Measurements from ENCODE around the gene CDCP2.

The CDCP2 gene

DNA sequence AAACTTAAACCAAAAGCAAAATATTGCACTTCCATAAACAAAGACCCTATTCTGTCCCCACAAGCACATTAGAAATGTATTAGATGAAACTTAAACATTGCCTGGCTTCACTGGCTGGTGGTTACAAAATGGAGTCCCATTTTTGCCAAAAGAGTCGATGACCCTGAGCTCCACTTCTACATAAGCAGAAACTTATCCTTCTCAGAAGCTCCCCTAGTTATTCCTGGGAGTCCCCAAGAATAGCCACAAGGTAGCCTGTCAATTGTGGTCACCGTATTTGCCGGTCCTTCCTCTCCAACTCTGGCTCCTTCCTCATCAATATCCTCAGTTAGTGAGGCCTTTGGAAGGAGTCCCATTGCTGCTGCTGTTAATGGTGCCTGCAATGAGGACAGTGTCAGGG lies 37.3 kb downstream of the CDCP2 start:
- TF ChIP-seq, protein P1, sequence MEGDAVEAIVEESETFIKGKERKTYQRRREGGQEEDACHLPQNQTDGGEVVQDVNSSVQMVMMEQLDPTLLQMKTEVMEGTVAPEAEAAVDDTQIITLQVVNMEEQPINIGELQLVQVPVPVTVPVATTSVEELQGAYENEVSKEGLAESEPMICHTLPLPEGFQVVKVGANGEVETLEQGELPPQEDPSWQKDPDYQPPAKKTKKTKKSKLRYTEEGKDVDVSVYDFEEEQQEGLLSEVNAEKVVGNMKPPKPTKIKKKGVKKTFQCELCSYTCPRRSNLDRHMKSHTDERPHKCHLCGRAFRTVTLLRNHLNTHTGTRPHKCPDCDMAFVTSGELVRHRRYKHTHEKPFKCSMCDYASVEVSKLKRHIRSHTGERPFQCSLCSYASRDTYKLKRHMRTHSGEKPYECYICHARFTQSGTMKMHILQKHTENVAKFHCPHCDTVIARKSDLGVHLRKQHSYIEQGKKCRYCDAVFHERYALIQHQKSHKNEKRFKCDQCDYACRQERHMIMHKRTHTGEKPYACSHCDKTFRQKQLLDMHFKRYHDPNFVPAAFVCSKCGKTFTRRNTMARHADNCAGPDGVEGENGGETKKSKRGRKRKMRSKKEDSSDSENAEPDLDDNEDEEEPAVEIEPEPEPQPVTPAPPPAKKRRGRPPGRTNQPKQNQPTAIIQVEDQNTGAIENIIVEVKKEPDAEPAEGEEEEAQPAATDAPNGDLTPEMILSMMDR (IDR thresholded peaks at IDR 0.05; ENCODE audit: low read depth, low read length), result no peak
- in situ Hi-C loops (cut with HindIII; ENCODE audit: low sequenced_read_pairs), result no loop called here
- DNase-seq (ENCODE audit: low read depth, low spot score), result no peak
- no peak overlapping the region for H3K4me3 ChIP-seq (ENCODE audit: low read depth, low read length)

DNA sequence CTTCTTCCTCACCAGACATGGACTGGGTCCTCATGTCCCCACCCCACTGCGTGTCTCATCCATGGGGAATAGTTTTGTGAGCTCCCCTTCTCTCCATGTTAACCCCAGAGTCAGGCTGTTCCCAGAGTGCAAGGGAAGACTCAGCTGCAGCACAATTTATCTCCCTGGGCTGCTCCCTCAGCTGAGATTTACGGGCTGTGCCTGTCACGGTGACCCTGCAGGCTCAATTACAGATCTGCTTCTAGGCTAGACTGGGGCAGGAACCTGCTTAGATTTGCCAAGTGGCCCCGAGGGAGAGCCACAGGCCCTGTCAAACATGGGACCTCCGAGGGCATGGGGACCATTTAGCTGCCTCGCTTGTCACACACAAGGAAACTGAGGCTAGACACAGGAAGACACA lies 37.8 kb downstream of the CDCP2 start:
- no peak for DNase-seq (ENCODE audit: low read depth, low spot score)
- TF ChIP-seq, protein P1 (IDR thresholded peaks at IDR 0.05; ENCODE audit: low read depth, low read length), result no peak
- no peak overlapping the region for H3K4me3 ChIP-seq (ENCODE audit: low read depth, low read length)
- in situ Hi-C loops (cut with HindIII; ENCODE audit: low sequenced_read_pairs), result no loop called here

DNA sequence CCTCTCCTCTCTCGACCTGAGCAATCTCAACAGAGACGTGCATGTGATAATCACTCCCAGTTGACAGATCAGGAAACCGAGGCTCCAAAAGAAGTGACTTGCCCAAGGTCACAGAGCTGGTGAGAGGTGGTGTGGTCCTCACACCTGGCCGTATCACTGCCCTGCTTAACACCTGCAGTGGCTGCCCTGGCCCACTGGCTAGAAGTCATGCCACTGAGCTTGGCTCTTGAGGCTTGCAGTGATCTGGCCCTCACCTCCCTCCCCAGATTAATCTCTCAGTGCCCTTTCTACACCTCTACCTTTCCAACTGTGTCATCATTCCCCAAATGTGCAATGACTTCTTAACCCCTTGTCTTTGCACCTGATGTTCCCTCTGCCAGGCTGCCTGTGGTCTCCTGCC lies 38.8 kb downstream of the CDCP2 start:
- no peak overlapping the region for H3K4me3 ChIP-seq (ENCODE audit: low read depth, low read length)
- TF ChIP-seq, protein P1 (IDR thresholded peaks at IDR 0.05; ENCODE audit: low read depth, low read length), result no peak
- in situ Hi-C loops (cut with HindIII; ENCODE audit: low sequenced_read_pairs), result no loop called here
- no peak for DNase-seq (ENCODE audit: low read depth, low spot score)

DNA sequence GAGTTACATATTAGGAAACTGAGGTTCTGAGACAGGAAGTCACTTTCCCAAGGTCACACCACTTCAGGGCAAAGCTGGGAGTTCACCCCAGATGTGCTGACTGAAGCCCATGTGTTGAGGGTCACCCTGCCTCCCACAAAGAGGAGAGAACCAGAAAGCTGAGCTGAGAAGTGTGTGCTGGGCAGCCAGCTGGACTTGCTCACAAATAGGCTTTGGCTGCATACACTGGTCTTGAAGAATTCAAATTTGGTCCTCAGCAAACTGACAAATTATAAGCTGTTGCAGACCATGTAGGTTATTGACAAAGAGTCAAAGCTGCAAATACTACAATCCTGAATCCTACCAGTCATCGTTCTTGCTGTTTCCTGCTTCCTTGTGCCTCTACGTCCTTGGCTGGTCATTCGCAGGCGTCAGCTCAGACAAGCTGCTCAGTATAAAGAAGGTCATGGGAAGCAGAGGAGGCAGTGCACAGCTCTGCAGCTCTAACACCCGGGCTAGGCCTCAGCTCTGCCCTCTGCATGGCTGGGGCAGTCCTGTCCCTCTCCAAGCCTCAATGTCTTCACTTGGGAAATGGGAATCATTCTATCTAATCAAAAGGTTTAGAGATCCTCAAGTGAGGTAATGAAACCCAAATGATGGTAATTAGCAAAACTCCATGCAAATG lies 40.0 kb downstream of the CDCP2 start:
- DNase-seq (ENCODE audit: low read depth, low spot score), result no peak
- TF ChIP-seq, protein P1 (IDR thresholded peaks at IDR 0.05; ENCODE audit: low read depth, low read length), result no peak
- in situ Hi-C loops (cut with HindIII; ENCODE audit: low sequenced_read_pairs), result no loop called here
- H3K4me3 ChIP-seq (ENCODE audit: low read depth, low read length), result no peak overlapping the region

DNA sequence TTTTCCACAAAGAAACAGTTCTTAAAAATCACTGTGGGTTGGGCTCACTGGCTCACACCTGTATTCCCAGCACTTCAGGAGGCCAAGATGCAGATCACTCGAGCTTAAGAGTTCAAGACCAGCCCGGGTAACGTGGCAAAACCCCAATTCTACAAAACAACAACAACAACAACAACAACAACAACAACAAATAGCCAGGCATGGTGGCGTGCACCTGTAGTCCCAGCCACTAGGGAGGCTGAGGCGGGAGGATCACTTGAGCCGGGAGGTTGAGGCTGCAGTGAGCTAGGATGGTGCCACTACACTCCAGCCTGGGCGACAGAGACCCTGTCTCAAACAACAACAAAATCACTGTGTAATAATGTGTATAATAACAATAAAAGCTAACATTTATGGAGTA lies 40.8 kb downstream of the CDCP2 start:
- in situ Hi-C loops (cut with HindIII; ENCODE audit: low sequenced_read_pairs), result no loop called here
- TF ChIP-seq, protein P1 (IDR thresholded peaks at IDR 0.05; ENCODE audit: low read depth, low read length), result no peak
- DNase-seq (ENCODE audit: low read depth, low spot score), result no peak
- H3K4me3 ChIP-seq (ENCODE audit: low read depth, low read length), result no peak overlapping the region

DNA sequence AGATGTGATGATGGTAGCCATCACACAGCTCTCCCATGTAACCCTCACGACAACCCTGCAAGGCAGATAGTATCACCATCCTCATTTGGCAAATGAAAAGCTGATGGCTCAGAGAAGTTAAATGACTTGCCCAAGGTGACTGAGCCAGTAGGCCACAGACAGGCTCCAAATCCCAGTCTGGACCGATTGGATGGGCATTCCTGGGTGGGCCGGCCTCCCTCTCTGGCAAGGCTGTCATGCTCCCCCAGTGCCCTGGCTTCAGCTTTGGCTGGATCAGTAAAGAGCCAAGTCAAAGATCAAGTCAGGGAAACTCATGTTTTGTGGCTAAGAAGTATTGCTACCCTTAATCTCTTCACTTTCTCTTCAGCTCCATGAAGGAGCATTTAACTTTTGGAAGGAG lies 41.2 kb downstream of the CDCP2 start:
- TF ChIP-seq, protein P1 (IDR thresholded peaks at IDR 0.05; ENCODE audit: low read depth, low read length), result no peak
- H3K4me3 ChIP-seq (ENCODE audit: low read depth, low read length), result no peak overlapping the region
- no peak for DNase-seq (ENCODE audit: low read depth, low spot score)
- in situ Hi-C loops (cut with HindIII; ENCODE audit: low sequenced_read_pairs), result no loop called here
